HG03135 (cell line): ENCODE results near the gene GABRA4.

Source experiments
- ATAC-seq: cut with Tn5 transposase; IDR thresholded peaks from one replicate; pipeline ENCODE4 v1.9.1; 2021; ENCODE audit warnings: mild to moderate bottlenecking, moderate library complexity; ENCODE audit not compliant: unreplicated experiment

The GABRA4 gene

GRCh38 chr4:46993075-46994006 is at the start of gene GABRA4:
Gene GABRA4, minus strand, starts transcription at chr4:46993581. Its CDS starts 157 bp downstream, at chr4:46993424.
- no peak for ATAC-seq

GRCh38 chr4:47040828-47041227 is 47.4 kb upstream of the GABRA4 start:
- no peak for ATAC-seq

GRCh38 chr4:47038263-47038662 is 44.9 kb upstream of the GABRA4 start:
- ATAC-seq, result no peak

GRCh38 chr4:47032405-47033106 is 39.2 kb upstream of the GABRA4 start:
- ATAC-seq, result peak; percentile 91

DNA sequence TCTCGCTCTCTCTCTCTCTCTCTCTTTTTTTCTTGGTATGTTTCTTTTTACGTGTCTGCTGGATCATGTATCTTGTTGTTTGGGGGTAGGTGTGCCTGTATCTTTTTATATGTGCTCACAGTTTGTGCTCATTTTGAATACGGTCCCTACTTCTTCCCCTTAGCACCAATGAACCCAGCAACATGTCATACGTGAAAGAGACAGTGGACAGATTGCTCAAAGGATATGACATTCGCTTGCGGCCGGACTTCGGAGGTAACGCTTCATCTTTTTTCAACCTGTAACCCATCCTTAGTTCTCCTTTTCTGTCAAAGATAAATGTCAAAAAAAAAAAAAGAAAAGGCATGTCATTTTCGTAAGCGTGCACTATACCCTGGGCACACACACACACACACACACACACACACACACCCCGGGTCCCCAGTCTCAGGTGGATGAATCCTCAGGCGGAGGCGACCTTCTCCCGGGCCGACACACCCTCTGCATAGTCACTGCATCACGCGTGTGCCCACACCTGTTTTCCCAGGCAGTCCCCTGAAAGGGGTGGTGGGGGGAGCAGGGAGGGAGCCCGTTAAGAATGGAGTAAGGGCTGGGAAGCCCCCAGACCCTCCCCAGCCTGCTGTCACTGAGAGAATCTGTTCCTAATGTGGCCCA is 38.5 kb upstream of the GABRA4 start:
- no peak for ATAC-seq

DNA sequence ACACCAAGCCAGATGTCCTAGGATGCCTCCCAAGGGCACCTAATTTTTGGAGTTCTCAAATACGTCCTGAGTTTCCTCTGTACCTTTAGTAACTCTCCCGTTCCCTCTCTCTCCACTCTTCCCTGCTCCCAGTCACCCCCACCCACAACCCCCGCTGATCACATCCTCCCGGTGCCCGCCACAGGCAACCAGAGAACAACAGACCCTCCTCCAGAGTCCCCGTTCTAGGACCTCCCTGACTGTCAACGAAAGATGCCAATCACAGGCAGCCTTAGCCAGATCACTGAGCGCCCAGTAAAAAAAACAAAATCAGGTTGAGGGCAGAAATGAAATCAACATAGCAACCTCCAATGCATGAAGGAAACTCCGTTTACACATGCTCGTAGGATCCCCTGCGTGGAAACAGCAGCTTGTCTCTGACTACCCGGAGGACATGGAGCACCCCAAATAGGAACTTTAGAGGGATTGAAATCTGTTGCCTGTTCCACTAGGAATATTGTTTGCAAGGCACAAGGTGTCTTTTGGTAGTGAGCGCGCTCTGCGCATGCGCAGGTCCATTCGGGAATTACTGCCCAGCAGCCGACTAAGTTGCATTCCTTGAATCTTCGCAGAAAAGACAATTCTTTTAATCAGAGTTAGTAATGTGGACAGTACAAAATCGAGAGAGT is 37.8 kb upstream of the GABRA4 start, which contains the start of gene GABRB1:
Gene GABRB1, plus strand, starts transcription at position 557 of the 668 bp plus-strand sequence.
- ATAC-seq, result no peak

- ATAC-seq, result no peak
Measured at GRCh38 chr4:47017494-47017893, 24.1 kb upstream of the GABRA4 start.

GRCh38 chr4:47017081-47017480 is 23.7 kb upstream of the GABRA4 start:
- ATAC-seq, result no peak

DNA sequence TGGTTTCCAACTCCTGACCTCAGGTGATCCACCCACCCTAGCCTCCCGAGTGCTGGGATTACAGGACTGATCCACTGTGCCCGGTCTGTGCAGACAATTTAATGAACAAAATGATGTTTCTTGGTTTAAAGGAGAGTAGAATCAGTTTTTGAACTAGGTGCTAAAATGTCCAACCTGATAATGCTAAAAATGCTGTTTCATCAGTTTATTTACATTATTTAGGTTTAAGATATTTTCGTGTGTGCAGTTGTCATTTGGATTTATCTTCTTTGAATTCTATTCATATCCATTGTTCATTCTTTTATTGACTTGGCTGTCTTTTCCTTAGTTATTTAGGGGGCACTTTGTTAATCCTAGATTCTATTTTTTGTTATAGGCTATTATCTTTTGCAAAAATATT is 20.0 kb upstream of the GABRA4 start:
- no peak for ATAC-seq

- ATAC-seq, result no peak
Measured at GRCh38 chr4:47012676-47013075, 19.3 kb upstream of the GABRA4 start.

GRCh38 chr4:47010912-47011446 is 17.6 kb upstream of the GABRA4 start:
- peak; percentile 94 for ATAC-seq

DNA sequence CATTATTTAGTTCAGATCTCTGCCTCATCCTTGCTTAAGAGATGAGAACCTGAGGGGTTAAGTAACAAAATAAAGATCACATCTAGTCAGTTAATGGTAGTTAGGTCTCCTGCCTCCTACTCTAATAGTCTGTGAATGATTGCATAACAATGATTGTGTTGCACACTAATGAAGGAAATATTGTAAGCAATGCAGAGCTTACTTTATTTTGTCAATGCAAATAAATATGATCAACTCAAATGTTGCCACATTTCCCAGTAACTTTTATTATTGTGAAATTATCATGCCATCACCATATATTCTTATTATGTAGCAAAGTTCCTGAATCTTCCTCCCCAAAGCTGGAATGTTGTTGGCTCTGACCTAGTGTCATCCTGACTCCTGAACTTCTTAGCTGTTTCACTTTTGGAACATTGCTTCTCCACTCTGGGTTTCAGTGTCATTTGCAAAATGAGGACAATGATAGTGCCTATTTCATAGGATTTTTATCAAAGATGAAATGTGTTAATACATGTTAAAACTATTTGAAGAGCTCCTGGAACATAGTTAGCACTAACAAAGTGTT is 17.0 kb upstream of the GABRA4 start:
- ATAC-seq, result no peak

DNA sequence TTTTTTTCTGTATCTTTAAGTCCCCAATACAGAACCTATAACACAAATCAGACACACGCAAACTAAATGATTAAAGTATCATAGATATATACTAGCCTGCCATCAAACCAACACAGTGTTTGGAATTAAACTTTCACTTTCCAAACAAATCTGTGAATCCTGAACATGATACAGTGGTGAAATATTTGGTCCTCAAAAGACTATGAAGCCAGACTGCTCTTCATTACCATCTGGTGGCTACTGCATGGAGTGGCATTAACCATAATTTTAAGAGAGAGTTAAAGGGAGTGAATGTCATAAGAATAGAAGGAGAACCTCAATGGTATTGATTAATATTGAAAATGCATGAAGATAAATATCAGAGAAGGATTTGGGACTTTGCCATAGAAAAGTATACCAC is 9.2 kb upstream of the GABRA4 start:
- ATAC-seq, result no peak

GRCh38 chr4:47000406-47000805 is 7.0 kb upstream of the GABRA4 start:
- ATAC-seq, result no peak

- no peak for ATAC-seq
Measured at GRCh38 chr4:46999566-46999965, 6.2 kb upstream of the GABRA4 start.

- ATAC-seq, result no peak
Measured at GRCh38 chr4:46994007-46994405, 625 bp upstream of the GABRA4 start.

DNA sequence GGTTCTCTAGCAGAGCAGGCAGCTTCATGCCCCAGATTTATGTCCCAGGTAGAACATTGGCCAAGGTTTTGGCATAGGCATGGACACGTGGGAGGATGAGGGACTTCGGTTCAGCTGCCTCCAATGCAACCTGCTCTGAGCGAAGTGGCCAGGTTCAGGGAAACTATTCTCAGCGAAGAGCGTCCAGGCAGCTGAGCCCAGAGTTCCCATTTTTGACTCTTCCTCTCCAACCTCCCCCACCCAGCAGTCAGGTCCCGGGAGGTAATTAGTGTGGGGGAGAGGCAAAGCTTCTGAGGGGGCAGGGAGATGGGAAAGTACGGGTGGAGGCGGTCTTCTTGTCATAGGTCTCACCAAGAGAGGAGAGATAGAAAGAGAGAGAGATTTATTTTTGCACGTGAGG is 1.0 kb downstream of the GABRA4 start:
- ATAC-seq, result no peak

- no peak for ATAC-seq
Measured at GRCh38 chr4:46986922-46987638, 6.3 kb downstream of the GABRA4 start.

DNA sequence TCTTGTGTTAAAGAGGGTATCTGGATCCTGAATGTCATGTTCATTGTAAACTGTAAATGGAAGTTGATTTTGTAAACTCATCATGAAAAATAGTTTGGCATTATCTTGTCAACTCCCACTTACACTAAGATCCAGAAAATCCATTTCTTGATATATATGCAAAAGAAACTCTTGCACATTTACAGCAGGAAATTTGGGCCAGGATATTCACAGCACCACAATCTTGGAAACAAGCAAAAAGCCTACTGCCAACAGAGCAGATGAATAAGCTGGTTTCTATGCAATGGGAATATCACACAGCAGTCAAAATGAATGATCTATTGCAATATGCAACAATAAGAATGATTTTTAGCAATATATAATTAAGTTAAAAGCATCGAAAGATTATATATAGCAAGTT is 8.6 kb downstream of the GABRA4 start:
- ATAC-seq, result no peak

DNA sequence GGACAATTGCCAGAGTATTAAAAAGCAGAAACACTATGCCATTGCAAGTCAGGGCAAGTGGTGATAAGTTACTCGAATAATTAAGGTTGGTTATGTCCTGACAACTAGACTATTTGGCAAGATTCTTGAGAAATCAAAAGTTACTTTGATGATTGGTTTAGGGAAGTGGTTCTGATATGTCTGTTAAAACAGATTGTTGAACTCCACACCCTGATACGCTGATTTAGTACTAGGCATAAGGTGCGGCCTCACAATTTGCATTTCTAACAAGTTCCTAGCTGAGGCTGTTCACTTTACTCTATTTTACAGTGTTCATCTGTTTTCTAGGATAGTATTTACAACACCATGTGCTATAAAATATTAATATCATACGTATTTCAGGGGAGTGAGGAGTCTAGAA is 12.5 kb downstream of the GABRA4 start:
- no peak for ATAC-seq
